Ovary (tissue), 3 donors: ENCODE results near the gene CD1B.

Source experiments
- CTCF ChIP-seq, 3 donors: fragments of 450-650 bp in 2 of 3; fragments of 200-600 bp in 1 of 3; IDR thresholded peaks; one replicate each; pipeline versions ENCODE4 v1.5.1 to v1.8.0; 2016 to 2022; ENCODE audit warnings: antibody characterized with exemption in 3 of 3, mild to moderate bottlenecking in 1 of 3
- EP300 ChIP-seq: sonication (generic); formaldehyde crosslinking; IDR thresholded peaks from one replicate; pipeline ENCODE4 v1.6.1; 2017; ENCODE audit warnings: antibody characterized with exemption
- POLR2A ChIP-seq: fragments of 450-650 bp; IDR thresholded peaks from one replicate; pipeline ENCODE4 v1.6.1; 2017; ENCODE audit warnings: antibody characterized with exemption, mild to moderate bottlenecking, moderate library complexity
- donor health status: DM: no; HTN: no; CAD: no.

GRCh38 chr1:158335213-158335532, 3.8 kb upstream of the CD1B start:
- no peak for TF ChIP-seq EP300
- no peak for TF ChIP-seq CTCF (IDR thresholded peaks at IDR 0.05)
- no peak for TF ChIP-seq POLR2A
